WTC11 (cell line): ENCODE results near the gene CHTF18.

Experiments used
- CTCF ChIP-seq: fragments of 200-600 bp; IDR thresholded peaks from 2 replicates; pipeline ENCODE4 v1.8.0; 2022; ENCODE audit warnings: antibody characterized with exemption
- FOXP4 ChIP-seq: sonication (generic); formaldehyde crosslinking; IDR thresholded peaks from 2 replicates; pipeline ENCODE4 v1.8.0; 2022; ENCODE audit warnings: mild to moderate bottlenecking, missing genetic modification reagents

- TF ChIP-seq FOXP4 (no peak), CTCF (no peak)
These were observed 10.2 kb downstream of the CHTF18 start for GRCh38 chr16:798666-799065.
